IPS-18c (cell line): ENCODE data around the gene BPHL.
A peak's percentile ranks its signal among the peaks of the same experiment; 100 is the strongest.
"Not testable (repeated sequence)": the region's sequence is repeated elsewhere in the genome, so short reads cannot be mapped to it uniquely, and the experiment has no call there.

Experiments
- H3K4me3 ChIP-seq: 2 replicates; pipeline ENCODE4 v1.7.0; 2013; ENCODE audit warnings: low read depth, mild to moderate bottlenecking, low read length, moderate library complexity; ENCODE audit not compliant: insufficient read depth
- H3K9me3 ChIP-seq: one replicate; pipeline ENCODE4 v1.6.1; 2013; ENCODE audit warnings: mild to moderate bottlenecking, low read length, moderate library complexity; ENCODE audit not compliant: control insufficient read depth, insufficient read depth

Gene BPHL

GRCh38 chr6:3118353-3119039 lies at the start of gene BPHL:
Gene BPHL, plus strand, starts transcription at chr6:3118711. Its CDS starts 30 bp downstream, at chr6:3118741.
- H3K9me3 ChIP-seq: no peaks in the 10 kb centered on the region
- peak within 1 kb of the TSS; percentile 91 for H3K4me3 ChIP-seq

- H3K4me3 ChIP-seq: no peak overlapping the region
- H3K9me3 ChIP-seq: peaks cover 3% of the 10 kb centered on the region
Measured at GRCh38 chr6:3071568-3071967, 46.9 kb upstream of the BPHL start.

GRCh38 chr6:3072798-3073197 lies 45.7 kb upstream of the BPHL start:
- Histone ChIP-seq H3K9me3 (peaks cover 3% of the 10 kb centered on the region), H3K4me3 (no peak overlapping the region)

DNA sequence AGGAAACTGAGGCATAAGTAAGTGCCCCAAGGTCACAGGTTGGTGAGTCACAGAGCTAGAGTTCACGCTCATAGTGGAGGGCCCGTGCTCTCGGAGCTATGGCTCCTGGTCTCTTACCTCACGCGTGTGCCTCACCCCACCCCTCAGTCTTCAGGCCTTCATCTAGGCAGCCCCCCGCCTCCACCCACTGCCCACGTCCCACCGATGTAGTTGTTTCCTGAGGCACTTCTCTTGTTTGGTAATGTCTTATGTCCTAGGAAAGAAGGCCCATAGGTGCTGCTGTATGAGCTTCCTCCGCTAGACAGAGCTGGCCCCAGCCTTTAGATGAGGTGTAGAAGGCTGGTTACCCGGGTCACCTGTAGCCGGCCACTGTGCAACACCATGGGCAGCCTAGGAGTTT lies 45.1 kb upstream of the BPHL start:
- H3K4me3 ChIP-seq: no peak overlapping the region
- no peaks in the 10 kb centered on the region for H3K9me3 ChIP-seq

DNA sequence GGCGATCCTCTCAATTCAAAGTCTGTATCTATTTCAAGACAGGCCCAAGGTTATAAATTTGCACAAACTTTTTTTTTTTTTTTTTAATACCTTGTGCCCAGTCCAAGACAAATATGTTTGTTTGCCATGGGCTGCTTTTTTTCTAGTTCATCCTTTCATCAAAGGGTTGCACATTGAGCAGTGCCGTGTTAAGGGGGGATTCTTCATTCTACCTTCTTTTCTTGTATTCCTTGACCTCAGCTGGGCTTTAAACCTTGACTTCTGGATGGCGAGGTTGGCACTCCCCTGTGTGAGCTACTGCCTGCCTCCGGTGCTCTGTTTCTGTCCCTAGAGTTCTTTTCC lies 42.8 kb upstream of the BPHL start:
- no peak overlapping the region for H3K4me3 ChIP-seq

DNA sequence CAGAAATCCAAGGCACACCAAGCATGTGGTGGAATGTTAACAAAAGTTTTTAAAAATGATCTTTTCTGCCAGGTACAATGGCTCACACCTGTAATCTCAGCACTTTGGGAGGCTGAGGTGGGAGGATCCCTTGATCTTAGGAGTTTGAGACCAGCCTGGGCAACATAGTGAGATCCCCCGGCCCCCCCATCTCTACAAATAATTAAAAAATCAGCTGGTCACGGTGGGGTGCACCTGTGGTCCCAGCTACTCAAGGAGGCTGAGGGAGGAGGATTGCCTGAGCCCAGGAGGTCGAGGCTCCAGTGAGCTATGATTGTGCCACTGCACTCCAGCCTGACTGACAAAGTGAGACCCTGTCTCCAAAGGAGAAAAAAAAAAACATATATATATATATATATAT lies 42.2 kb upstream of the BPHL start:
- Histone ChIP-seq H3K9me3 (no peaks in the 10 kb centered on the region), H3K4me3 (no peak overlapping the region)

More for the DNA sequence above, 42.8 kb upstream of the BPHL start:
- H3K9me3 ChIP-seq: no peaks in the 10 kb centered on the region

GRCh38 chr6:3077430-3077829 lies 41.1 kb upstream of the BPHL start:
- H3K9me3 ChIP-seq: peaks cover 3% of the 10 kb centered on the region
- H3K4me3 ChIP-seq: no peak overlapping the region

DNA sequence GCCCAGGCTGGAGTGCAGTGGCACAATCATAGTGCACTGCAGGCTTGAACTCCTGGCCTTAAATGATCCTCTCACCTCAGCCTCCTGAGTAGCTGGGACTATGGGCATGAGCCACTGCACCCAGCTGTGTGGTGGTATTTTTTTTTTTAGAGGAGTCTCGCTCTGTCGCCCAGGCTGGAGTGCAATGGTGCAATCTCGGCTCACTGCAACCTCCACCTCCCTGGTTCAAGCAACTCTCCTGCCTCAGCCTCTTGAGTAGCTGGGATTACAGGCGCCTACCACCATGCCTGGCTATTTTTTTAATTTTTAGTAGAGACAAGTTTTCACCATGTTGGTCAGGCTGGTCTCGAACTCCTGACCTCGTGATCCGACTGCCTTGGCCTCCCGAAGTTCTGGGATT lies 39.6 kb upstream of the BPHL start:
- not testable (repeated sequence) for H3K9me3 ChIP-seq, H3K4me3 ChIP-seq

DNA sequence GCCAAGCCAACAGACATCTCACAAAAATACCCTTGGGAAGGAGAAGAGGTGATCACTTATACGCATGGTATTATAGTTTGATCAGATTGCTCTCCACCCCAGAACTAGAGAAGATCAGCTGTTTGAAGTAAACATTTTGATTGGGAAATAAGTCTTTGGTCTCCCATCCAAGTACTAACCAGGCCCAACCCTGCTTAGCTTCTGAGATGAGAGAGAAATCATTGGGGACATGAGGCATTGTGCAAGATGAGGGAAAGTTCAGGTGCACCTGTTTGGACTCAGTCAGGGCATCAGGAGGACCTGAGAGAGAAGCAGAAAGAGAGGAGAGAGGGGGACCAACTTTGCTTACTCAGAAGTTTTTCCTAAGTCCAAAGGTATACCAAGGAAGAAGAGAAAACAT lies 38.8 kb upstream of the BPHL start:
- peaks cover 3% of the 10 kb centered on the region for H3K9me3 ChIP-seq
- H3K4me3 ChIP-seq: no peak overlapping the region

DNA sequence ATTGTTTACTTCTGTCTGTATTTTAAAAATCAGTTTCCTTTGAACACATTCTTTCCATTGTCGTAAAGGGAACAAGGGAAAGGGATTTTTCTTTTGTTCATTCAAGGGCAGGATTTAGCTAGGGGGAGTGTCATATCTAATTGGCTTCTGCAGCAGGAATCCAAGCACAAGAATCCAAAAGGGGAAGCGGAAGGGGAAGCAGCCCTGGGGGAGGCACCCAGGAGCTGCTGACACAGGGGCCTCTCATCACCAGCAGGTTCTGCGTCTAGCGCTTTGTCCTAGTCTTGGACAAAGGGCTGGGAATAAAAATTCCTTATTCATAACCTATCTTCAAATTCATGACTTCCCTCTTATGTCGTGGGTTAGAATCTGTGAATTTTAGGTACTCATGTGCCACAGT lies 36.6 kb upstream of the BPHL start:
- peaks cover 14% of the 10 kb centered on the region for H3K9me3 ChIP-seq
- no peak overlapping the region for H3K4me3 ChIP-seq

- H3K9me3 ChIP-seq: peaks cover 40% of the 10 kb centered on the region
- no peak overlapping the region for H3K4me3 ChIP-seq
Measured at GRCh38 chr6:3085074-3085473, 33.4 kb upstream of the BPHL start.

GRCh38 chr6:3086282-3086946 lies 32.1 kb upstream of the BPHL start:
- Histone ChIP-seq H3K4me3 (no peak overlapping the region), H3K9me3 (peaks cover 47% of the 10 kb centered on the region)

GRCh38 chr6:3088446-3088845 lies 30.1 kb upstream of the BPHL start:
- peak overlapping the region; percentile 22; the same call in 1 of the 2 replicates for H3K4me3 ChIP-seq
- H3K9me3 ChIP-seq: peaks cover 44% of the 10 kb centered on the region

DNA sequence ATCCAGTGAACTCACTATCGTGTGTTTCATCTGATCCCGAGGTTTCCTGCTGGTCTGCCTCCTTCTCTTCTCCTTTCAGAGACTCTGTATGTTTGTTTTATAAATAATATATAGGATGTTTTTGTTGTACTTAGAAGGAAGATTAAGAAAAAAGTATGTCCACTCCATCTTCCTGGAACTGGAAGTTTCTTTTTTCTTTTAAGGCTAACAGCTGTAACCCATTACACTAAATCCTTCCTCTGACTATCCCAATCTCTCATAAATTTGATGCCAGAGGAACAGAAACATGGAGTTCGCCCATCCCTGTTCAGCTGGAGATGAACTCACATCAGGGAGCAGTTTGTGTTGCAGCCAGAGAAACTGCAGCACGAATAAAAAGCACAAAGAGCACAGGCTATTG lies 29.5 kb upstream of the BPHL start:
- H3K9me3 ChIP-seq: peaks cover 46% of the 10 kb centered on the region

GRCh38 chr6:3090013-3090412 lies 28.5 kb upstream of the BPHL start:
- Histone ChIP-seq H3K4me3 (no peak overlapping the region; the same call in 1 of the 2 replicates), H3K9me3 (peaks cover 53% of the 10 kb centered on the region)

More for the DNA sequence above, 29.5 kb upstream of the BPHL start:
- H3K4me3 ChIP-seq: peak overlapping the region; percentile 22; the same call in 1 of the 2 replicates

DNA sequence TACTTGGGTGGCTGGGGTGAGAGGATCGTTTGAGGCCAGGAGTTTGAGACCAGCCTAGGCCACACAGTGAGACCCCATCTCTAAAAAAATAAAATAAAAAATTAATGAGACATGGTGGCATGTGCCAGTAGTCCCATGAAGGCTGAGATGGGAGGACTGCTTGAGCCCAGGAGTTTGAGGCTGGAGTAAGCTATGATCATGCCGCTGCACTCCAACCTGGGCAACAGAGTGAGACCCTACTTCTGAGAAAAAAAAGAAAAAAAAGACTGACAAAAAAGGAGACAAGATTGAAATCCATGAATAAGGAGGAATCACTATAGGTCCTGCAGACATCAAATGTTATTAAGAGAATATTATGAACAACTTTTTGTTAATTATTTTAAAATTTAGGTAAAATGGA lies 23.7 kb upstream of the BPHL start:
- Histone ChIP-seq H3K4me3 (no peak overlapping the region), H3K9me3 (peaks cover 18% of the 10 kb centered on the region)

- Histone ChIP-seq H3K4me3 (no peak overlapping the region), H3K9me3 (no peaks in the 10 kb centered on the region)
Measured at GRCh38 chr6:3102875-3103274, 15.6 kb upstream of the BPHL start.

DNA sequence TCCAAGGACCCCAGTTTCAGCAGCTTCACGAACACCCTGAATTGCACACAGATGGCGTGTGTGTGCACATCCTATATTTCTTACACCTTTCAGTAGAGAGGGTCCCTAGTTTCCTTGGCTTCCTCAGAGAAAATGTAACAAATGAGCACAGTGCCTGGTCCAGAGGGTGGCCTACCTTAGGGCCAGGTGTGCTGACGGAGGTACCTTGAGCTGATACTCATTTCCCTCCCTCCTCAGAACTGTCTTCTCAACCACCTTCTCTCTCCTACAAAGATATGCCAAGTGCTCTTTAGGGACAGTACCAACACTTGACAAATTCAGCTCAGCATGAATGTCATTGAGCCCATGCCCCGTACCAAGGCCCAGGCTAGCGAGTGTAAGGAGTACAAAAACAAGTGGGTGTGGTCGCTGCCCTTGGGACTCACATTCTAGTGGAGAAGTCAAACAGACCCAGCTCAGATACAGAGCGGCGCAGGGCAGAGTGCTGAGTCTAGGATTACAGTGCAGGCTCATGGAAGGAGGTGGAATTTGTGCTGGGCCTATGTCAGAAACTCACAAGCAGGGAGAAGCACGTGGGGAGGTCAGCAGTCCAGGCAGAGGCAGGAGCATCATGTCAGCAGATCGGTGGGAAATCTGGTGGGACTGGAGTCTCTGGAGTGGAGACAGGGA lies 9.6 kb upstream of the BPHL start:
- no peaks in the 10 kb centered on the region for H3K9me3 ChIP-seq
- no peak overlapping the region for H3K4me3 ChIP-seq
